Measurements from ENCODE around the gene RABGAP1L. TPM values are rescaled to one million over a fixed set of nuclear protein-coding genes. Genes with fewer than 3 reads are reported as not detected.
"Not testable (repeated sequence)": the region's sequence is repeated elsewhere in the genome, so short reads cannot be mapped to it uniquely, and the experiment has no call there.

The RABGAP1L gene
- total RNA-seq, 1 donor from 2014 or later: 69.4 TPM

DNA sequence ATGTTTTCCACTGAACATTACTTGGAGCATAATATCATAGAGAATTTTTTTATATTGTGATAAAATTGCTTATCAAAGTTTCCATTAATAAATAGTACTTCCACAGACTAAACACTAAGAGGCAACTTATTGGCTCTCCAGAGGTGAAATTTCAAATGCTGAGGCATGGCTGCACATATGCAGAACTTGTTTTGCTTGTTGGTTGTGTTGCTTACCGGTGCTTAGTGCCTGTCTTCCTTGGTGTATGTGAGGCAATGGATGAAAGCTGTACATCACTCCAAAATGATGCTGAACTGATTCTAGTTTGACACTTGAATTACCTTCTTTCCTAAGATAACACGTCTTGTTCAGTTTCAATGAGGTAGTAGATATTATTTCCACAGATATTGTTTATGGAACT lies 258.6 kb downstream of the RABGAP1L start:
- intact Hi-C loops (cut with micrococcal nuclease): no loop called here

DNA sequence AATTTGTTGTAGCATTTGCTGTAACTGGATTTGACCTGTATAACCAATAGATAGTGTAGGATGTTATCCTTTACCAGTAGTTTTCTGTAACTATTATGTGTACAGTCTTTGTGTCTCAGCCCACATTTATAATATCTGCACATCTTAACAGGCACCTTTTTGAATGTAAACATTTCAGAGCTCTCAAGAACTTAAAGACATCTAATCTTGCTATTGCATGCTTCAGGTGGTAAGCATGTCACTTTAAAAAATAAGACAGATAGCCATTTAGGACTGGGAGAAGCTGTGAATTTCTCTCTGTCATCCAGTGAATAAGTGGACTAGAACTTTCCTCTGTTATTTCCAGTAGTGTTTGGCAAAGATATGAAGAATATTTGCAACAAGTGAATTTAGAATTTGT lies 265.8 kb downstream of the RABGAP1L start:
- intact Hi-C loops (cut with micrococcal nuclease): no loop called here

DNA sequence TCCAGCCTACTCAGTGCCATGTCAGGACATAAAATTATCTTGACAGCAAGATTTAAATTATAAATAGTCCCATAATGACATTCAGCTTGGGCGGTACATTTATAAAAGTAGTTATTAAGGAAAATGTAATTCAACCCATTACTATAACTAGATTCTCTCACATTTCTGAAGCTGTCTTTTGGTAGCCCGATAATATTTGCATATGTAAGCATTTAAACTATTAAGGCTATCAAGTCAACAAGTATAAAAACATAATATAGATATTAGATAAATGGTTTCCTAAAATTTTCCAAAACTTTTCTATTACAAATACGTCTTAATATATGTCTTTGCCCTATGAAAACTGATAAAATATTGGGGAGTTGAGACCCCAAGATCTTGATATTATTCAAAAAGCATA lies 266.8 kb downstream of the RABGAP1L start:
- intact Hi-C loops (cut with micrococcal nuclease): no loop called here

DNA sequence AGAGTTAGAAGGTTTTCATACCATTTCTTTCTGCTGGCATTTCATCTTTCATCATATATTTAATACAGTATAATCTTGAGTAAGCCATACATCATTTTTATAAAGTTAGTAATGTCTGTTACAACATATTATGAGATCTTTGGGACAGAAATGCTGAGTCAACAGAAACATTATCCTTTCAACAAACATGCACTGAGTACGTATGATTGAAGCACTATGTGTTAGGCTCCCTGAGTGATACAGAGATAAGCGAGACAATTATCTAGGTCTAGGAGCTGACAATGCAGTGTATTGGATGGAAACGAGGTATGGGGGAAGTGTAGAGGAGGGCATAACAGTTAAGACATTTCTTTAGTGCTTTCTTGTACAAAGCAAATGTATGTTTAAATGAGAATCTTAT lies 268.7 kb downstream of the RABGAP1L start:
- intact Hi-C loops (cut with micrococcal nuclease): no loop called here

DNA sequence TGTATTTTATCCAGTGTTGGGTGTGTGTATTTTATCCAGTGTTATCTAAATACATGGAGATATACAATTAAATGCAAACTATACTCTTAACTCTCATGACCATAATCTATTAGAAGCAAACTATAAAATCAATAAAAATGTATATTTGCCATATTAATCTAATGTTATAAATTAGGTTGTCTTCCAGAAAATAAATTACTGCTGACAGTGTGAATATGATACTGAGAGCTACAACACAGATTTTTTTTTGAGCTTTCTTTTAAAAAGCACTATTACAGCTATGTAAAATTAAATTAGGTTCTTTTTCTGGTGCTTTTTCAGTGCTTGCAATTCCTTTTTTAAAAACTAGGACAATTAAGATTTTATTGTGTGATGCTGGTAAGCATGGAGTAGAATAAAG lies 269.4 kb downstream of the RABGAP1L start:
- intact Hi-C loops (cut with micrococcal nuclease): no loop called here

DNA sequence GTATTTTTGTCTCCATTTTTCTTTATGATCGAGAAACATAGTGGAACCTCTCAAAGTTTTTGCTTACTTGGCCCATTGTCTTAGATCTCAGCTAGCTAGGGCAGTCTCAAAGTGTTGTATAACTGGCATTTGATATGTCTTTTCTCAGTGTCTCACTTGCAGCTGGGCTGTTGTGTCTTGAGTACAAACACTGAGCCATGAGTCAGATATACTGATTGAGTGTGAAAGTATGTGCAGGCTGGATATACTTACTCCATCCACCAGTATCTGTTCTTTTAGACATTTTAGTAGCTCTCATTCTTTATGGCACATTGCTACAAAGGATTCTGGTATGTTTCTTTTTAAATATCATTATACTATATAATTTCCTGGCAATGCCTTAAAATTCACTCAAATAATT lies 274.1 kb downstream of the RABGAP1L start:
- intact Hi-C loops (cut with micrococcal nuclease): no loop called here

DNA sequence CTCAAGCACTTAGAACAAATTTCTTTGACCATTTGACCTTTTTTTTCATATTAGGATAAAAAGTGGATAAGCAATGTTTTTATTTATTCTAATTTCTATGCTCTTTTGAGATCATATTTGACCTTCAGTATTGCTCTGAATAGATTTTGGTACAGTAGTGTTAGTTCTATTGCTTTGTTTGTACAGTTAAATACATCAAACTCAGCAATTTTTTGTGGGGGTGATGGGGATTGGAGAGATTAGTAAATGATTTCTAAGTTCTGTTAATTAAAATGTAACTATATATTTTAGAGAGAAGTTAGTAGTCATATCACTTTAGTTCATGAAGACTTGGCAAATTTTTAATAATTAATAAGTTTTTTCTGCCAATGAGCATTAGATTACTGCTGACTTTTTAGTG lies 286.0 kb downstream of the RABGAP1L start:
- intact Hi-C loops (cut with micrococcal nuclease): no loop called here

DNA sequence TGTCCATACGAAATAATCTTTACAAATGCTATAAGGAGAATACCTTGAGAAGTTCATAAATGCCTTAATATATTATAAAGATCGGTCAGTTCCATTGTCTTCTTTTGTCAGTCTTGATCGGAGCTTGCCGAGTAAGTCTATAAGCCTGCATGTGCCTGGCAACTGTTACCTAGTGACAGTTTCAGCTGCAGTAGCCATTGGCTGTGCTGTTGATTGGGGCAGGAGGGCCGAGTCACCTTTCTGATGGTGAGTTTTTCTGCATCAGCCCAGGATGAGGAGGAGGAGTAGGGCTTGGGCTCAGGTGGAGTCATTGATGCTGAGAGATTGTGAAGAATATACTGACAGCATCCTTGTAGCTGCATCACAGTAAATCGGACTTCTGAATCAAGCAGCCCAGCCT lies 286.5 kb downstream of the RABGAP1L start:
- intact Hi-C loops (cut with micrococcal nuclease): no loop called here

DNA sequence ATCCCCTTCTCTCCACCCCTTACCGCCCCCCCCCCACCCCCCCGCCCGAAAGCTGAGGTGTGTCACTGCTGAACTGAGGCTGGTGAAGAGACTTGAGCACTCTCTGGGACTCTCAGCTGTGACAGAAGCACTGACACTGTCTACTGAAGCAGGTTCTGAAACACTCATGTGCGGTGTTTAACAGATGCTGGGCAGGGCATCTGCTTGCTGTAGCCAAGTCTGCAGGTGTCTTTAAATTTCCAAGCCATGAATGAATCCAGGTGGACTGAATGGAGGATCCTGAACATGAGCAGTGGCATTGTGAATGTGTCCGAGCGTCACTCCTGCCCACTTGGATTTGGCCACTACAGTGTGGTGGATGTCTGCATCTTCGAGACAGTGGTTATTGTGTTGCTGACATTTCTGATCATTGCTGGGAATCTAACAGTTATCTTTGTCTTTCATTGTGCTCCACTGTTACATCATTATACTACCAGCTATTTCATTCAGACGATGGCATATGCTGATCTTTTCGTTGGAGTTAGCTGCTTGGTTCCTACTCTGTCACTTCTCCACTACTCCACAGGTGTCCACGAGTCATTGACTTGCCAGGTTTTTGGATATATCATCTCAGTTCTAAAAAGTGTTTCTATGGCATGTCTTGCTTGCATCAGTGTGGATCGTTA lies 288.7 kb downstream of the RABGAP1L start, which contains the start of gene GPR52:
Gene GPR52 (plus strand): TSS at position 99 of the 665 bp plus-strand sequence. CDS start 148 bp downstream, at position 247.
- intact Hi-C loops (cut with micrococcal nuclease): no loop called here

DNA sequence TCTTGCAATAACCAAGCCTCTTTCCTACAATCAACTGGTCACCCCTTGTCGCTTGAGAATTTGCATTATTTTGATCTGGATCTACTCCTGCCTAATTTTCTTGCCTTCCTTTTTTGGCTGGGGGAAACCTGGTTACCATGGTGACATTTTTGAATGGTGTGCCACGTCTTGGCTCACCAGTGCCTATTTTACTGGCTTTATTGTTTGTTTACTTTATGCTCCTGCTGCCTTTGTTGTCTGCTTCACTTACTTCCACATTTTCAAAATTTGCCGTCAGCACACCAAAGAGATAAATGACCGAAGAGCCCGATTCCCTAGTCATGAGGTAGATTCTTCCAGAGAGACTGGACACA lies 289.2 kb downstream of the RABGAP1L start:
- intact Hi-C loops (cut with micrococcal nuclease): no loop called here

DNA sequence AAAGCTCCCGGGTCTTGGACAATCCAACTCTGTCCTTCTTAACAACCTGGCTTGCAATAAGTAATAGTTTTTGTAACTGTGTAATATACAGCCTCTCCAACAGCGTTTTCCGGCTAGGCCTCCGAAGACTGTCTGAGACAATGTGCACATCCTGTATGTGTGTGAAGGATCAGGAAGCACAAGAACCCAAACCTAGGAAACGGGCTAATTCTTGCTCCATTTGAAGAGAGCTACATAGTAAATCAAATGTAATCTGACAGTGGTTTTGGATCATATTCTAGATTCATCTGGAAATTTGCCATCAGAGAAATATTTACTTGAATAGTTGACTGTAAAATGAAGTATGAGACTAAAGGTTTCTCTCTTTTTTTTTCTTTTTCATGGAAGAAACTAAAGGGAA lies 289.7 kb downstream of the RABGAP1L start:
- intact Hi-C loops (cut with micrococcal nuclease): no loop called here

DNA sequence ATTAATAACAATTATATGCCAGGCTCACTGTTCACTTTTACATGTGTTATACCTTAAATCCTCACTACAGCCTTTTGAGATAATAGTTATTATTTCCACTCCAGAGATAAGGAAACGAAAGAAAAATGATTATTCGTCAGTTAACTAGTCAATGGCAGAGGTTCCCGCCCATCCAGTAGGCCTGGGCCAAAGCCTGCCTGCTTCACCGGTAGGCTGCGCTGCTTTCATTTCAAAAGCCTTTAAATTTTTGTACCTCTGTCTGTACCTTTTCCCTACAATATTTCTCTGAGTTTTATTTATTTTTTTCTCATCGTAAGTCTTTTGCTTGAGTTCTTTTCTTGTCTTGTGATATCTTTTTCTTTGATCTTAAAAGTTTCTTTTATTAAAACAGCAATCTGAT lies 292.1 kb downstream of the RABGAP1L start:
- intact Hi-C loops (cut with micrococcal nuclease): no loop called here

DNA sequence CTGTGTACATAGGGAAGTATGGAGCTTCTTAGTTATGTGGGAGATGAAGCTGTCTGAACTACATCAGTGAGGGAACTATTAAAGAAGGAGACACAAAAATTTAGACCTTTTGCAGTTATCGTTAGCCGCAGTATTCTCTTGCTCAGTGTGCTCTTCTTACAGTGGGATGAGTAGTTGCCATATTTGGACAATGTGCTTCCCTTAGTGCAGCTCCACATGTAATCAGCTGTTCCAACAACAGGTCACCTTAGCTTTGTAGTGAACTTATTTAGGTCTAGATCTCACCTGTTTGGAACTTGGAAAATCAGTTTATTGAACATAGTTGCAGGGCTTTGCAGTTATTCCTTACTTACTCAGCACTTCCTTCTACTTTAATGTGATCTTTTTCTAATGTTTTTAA lies 306.5 kb downstream of the RABGAP1L start:
- intact Hi-C loops (cut with micrococcal nuclease): no loop called here

DNA sequence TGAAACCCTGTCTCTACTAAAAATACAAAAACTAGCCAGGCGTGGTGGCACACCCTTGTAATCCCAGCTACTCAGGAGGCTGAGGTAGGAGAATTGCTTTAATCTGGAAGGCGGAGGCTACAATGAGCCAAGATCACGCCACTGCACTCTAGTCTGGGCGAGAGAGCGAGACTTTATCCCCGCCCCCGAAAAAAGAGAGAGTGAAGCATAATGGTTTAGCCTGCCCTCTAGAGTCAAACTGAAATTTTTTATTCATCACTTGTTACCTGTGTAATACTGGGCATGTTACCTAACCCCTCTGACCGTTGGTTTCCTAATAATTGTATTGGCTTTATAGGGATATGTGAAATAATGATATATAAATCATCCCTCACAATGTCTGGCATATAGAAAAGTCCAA lies 307.3 kb downstream of the RABGAP1L start:
- intact Hi-C loops (cut with micrococcal nuclease): no loop called here

DNA sequence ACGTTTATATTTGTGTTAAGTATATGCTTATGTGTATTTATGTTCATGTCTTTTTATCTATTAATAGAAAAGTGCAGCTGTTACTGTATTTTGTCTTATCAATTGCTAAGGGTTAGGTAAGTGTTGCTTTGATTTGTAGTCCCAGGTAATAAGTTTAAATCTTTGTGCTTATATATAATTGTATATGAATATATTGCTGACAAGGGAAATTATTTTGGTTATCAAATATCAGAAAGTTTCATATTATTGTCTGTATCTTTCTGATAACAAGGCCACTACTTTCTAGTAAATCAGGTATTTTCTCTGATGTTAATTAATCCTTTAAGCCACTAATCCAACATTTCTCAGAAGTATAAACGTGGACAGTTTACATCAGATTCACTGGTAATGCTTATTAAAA lies 309.7 kb downstream of the RABGAP1L start:
- intact Hi-C loops (cut with micrococcal nuclease): no loop called here

DNA sequence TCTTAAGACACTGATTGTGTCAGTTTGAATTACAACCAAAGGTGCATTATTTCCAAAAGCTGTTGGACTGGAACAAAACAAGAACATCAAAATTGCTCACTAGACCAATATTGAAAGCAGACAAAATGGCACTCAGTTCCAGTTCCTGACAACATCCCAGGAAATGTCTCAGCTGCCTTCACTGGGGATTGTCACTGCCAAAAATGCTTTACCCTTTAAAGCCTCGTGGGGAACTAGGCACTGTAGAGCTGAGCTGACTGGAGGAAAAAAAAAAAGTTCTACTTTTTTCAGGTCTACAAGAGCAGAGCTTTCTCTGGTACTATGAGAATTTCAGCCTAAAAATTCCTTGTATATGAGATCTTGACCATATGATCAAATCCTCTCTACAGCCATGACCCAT lies 310.4 kb downstream of the RABGAP1L start:
- intact Hi-C loops (cut with micrococcal nuclease): no loop called here

DNA sequence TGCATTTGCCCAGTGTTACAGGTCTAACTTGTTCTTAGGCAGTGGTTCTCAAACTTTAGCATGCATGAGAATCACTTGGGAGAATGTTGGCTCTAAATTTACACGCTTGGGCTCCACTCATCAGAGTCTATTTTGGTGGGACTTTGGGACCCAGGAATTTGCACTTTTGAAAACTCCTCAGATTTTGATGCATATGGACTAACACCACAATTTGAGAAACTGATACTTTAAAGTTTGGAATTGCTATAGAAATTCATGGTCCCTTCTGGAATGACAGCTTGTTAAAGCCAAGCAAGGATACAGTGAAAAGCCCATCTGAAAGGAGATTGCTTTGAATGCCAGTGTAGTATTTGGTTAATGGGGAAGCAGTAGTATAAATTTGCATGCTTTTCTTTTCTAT lies 320.0 kb downstream of the RABGAP1L start:
- intact Hi-C loops (cut with micrococcal nuclease): no loop called here

DNA sequence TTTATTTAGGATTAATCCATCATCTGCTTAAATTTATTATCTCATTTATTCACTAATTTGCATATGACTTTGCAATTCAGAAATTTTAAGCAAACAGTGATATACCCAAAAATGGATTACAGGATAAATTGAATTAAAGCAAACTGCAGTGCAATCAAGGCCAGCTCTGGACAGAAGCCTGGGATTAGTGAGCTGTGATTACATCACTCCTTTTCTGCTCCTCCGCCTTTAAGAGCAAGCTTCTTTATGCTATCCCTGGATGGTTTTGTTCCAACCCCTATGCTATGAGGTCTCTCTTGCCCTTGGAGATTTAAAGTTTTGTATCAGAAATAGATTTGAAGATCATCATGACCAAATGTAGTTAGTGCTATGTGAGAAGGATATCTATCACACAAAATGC lies 321.0 kb downstream of the RABGAP1L start:
- intact Hi-C loops (cut with micrococcal nuclease): no loop called here

DNA sequence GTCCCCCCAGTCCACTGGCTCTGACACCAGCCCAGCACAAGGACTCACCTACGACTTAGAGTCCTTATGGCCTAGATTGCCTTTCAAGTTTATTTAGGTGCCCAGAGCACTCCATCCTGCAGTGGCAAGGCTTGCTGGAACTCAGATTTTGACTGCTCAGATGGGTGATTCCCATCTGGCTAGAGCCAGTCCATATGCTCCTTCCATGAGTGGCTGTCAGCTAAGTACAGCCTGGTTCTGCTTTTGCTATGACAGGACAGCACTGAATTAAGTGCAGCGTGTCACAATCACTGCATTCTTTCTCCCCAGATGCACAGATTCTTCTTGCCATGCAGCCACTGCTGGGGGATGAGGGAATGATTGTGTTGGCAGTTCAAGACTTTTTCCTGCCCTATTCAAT lies 332.3 kb downstream of the RABGAP1L start:
- intact Hi-C loops (cut with micrococcal nuclease): no loop called here

DNA sequence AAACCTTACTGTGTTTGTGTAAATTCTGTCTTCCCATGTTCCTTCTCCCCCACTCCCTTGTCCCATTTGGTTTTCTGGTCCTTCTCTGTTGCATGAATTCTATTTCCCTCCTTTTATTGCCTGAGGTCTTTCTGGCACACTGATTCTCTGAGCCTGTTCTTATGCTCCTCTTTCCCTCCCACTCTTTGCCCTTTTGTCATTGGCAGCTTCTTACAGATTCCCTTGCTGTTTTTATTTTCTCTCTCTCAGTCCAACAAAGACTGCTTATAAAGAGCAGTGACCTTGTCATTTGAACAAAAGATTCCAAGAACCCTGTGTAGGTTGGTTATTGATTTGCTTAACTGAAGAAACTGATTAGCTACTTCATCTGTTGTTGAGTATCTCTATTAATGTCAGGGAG lies 338.2 kb downstream of the RABGAP1L start:
- intact Hi-C loops (cut with micrococcal nuclease): no loop called here

DNA sequence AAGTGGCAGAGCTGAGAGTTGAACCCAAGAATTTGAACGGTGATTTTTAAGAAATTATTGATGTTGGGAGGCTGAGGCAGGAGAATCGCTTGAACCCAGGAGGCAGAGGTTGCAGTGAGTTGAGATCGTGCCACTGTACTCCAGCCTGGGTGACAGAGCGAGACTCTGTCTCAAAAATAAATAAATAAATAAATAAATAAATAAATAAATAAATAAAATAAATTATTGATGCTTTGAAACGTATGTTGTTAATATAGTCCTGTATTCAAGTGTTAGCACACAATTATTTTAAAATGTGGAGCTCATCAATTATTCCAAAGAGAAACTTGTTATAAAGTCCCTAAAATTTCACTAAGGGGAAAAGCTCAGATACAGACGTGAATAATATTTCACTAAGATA lies 357.4 kb downstream of the RABGAP1L start:
- intact Hi-C loops (cut with micrococcal nuclease): not testable (repeated sequence)

DNA sequence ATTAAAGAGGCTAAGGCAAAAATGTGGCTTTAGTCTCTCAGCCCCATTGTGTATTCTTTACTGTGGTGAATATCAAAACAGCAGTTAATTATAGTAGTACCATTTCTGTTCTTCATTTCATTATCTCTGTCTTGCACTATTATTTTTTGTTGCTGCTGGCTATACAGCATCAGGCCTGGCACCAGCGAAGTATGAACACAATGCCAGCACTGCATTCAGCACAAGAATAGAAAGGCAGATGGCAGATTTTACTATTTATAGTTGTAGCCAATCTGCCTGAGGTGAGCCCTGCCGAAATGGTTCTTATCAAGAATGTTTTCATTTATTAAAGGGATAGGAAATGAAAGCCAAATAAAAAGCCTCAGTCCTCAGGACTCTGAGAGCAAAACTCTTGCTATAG lies 360.5 kb downstream of the RABGAP1L start:
- intact Hi-C loops (cut with micrococcal nuclease): loop anchor here (10.0 kb wide), 1 partner anchor 395 kb away; no protein-coding TSS in a partner anchor

DNA sequence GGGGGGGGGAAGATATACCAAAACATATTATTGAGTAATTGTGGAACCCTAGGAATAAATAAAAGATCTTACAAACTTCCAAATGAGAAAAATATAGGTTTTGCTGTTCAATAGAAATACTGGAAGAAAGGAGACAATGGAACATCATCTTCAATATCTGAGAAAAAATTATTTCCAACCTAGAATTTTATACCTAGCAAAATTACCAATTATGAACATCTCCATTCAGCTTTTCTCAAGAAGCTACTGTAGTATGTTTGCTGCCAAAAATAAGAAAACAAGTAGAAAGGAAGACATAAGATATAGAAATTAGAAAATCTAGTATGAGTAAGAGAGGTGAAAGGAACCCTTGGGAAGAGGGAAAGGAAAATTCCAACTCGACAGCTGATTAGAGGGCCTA lies 372.4 kb downstream of the RABGAP1L start:
- intact Hi-C loops (cut with micrococcal nuclease): no loop called here

DNA sequence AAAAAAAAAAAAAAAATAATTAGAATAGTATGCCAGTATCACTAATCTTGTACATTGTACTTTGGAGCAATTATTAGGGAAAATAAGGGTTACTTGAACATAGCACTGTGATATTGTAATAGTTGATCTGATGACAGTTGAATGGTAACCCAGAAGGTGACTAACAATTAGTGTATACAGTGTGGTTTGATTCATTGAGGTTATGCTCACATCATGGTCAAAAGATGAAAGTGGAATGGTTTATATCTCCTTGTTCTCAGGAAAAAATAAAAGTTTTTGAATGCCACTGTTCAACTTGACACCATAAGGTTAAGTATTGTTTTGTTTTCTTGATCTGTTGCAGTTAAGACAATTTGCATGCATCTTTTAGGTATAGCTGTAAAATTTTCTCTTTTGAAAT lies 375.5 kb downstream of the RABGAP1L start:
- intact Hi-C loops (cut with micrococcal nuclease): no loop called here

All from T-helper 1 cell treated with Interleukin-12 subunit alpha and Interleukin-12 subunit beta and Interleukin-4 antibody, amounts not matched to agents 30 ng/mL and 1 ng/mL, for 36 hours (primary cell).